Gastroesophageal sphincter (tissue), 3 donors: ENCODE results near the gene ELMO1.

Experiments used
- CTCF ChIP-seq, 4 experiments: fragments of 200-600 bp in 2 of 4; fragments of 450-650 bp in 2 of 4; sonication (generic) in 1 of 4; IDR thresholded peaks; one replicate each; pipeline ENCODE4 v1.5.1; 2017 to 2019; ENCODE audit warnings: antibody characterized with exemption in 4 of 4, mild to moderate bottlenecking in 2 of 4, moderate library complexity in 2 of 4
- POLR2A ChIP-seq, 2 donors: fragments of 450-650 bp; IDR thresholded peaks; one replicate each; pipeline ENCODE4 v1.6.1; 2017; ENCODE audit warnings: antibody characterized with exemption in 2 of 2, mild to moderate bottlenecking in 2 of 2, moderate library complexity in 1 of 2
- POLR2AphosphoS5 ChIP-seq: sonication (generic); formaldehyde crosslinking; IDR thresholded peaks from one replicate; pipeline ENCODE4 v1.6.1; 2017; ENCODE audit warnings: antibody characterized with exemption

- no peak for TF ChIP-seq POLR2A (IDR thresholded peaks at IDR 0.05)
- no peak for TF ChIP-seq CTCF (IDR thresholded peaks at IDR 0.05)
- TF ChIP-seq POLR2AphosphoS5: no peak
Measured at GRCh38 chr7:37118004-37118403, 330.7 kb downstream of the ELMO1 start.
